ENCODE data around the gene FCF1. TPM values are rescaled to one million over a fixed set of nuclear protein-coding genes. Genes with fewer than 3 reads are reported as not detected.

FCF1 gene
- total and polyA plus RNA-seq, 2 of the 13 experiments (the other 11 are each of a cell fraction or from before 2014, with no cell fraction given), result 31.0 to 44.4 TPM

DNA sequence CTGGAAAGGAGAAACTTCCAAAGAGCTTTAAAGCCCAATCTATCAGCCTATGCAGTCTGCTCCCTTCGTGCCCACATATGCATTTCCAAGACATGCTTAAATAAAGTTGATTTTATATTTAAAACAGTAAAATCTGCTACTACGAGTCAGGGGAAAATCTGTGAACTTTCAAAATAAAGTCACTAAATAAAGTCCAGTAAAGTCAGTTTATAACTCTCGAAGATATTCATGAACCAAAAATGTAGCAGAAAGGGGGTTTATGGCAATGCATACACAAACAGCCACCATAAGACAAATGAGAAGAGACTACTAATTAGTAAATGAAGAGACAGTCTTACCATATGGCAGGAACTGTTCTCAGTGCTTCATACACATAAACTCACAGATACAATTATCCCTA is 19.8 kb upstream of the FCF1 start:
- no peak overlapping the region for H3K4me3 ChIP-seq (replicated peaks in 1 of 3; ENCODE audit: insufficient read depth in 1 of 3, low read depth in 2 of 3, low read length in 3 of 3)
- ChIA-PET POLR2A (no interaction called here), CTCF (ENCODE audit: low intra/inter-chr PET ratio, low total read pairs) (no interaction called here)
- H2AFZ ChIP-seq (ENCODE audit: low read length), result no peak overlapping the region
- H3K27ac ChIP-seq (ENCODE audit: extremely low read length, insufficient read depth, low read length), result no peak overlapping the region
- no TSS peak for BruUV-seq (replicated peaks)
- WGBS (ENCODE audit: low lambda C conversion rate), result 95% methylated on average over 3 of the region's 3 CpGs
- no peak overlapping the region for H3K4me2 ChIP-seq (ENCODE audit: low read depth, low read length)
- H3K36me3 ChIP-seq (replicated peaks in 1 of 2; ENCODE audit: control insufficient read depth in 1 of 2, insufficient read depth in 2 of 2, low read length in 2 of 2), result peaks cover 10 to 19% of the 10 kb centered on the region in 2 experiments; a peak in 4 of 5 replicates
- peaks cover 9% of the 10 kb centered on the region for H3K79me2 ChIP-seq (ENCODE audit: insufficient read depth, low read length)
- no peaks in the 10 kb centered on the region for H3K9me3 ChIP-seq (ENCODE audit: low read length)
- no peak for FAIRE-seq
- no peaks in the 10 kb centered on the region for H3K27me3 ChIP-seq (ENCODE audit: control insufficient read depth in 1 of 2, insufficient read depth in 2 of 2, low read length in 2 of 2)
- no peaks in the 10 kb centered on the region for H4K20me1 ChIP-seq (ENCODE audit: insufficient read depth, low read length)
- ATAC-seq, result no peak
- no peak for DNase-seq (ENCODE audit: low spot score)
- TF ChIP-seq ZNF567 (CRISPR knock-in tag; IDR thresholded peaks at IDR 0.05; ENCODE audit: borderline replicate concordance) (no peak), CBX1 (IDR thresholded peaks at IDR 0.05; ENCODE audit: low read depth) (no peak), ZNF660 (CRISPR knock-in tag; IDR thresholded peaks at IDR 0.05; ENCODE audit: borderline replicate concordance, low read depth) (no peak)
- intact Hi-C loops (cut with micrococcal nuclease; ENCODE audit: unreplicated experiment) (no loop called here), in situ Hi-C loops (cut with HindIII; ENCODE audit: extremely low pct_ligation_motif_present, low pct_unique_long_range_greater_than_20kb) (no loop called here)
- no peaks in the 10 kb centered on the region for H3K4me1 ChIP-seq (ENCODE audit: insufficient read depth, low read length)
- no peak overlapping the region for H3K9ac ChIP-seq (ENCODE audit: insufficient read depth, low read depth, low read length)

DNA sequence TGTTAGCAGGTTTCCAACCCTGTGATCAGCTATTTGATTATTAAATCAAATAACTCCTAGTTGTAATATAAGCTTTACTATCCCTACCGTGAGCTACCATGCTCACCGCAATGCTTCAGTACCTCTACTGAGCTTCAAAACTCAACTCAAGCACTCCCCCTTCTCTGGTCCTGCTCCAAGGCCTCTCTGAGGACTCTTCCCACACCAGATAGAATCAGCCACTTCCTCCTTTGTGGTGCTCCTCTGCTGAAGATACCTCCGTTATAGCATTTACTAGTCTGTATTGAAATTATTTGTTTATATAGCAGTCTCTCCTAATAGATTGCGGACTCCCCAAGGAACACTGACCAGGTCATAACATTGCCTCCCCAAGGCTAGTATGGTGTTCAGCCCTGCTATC is 17.5 kb upstream of the FCF1 start:
- Histone ChIP-seq H3K9ac (ENCODE audit: insufficient read depth, low read depth, low read length) (no peak overlapping the region), H3K4me2 (ENCODE audit: low read depth, low read length) (no peak overlapping the region), H4K20me1 (ENCODE audit: insufficient read depth, low read length) (no peaks in the 10 kb centered on the region), H3K36me3 (replicated peaks in 1 of 2; ENCODE audit: control insufficient read depth in 1 of 2, insufficient read depth in 2 of 2, low read length in 2 of 2) (peaks cover 7 to 12% of the 10 kb centered on the region in 2 experiments; a peak in 4 of 5 replicates), H3K79me2 (ENCODE audit: insufficient read depth, low read length) (peaks cover 11% of the 10 kb centered on the region), H3K27ac (ENCODE audit: extremely low read length, insufficient read depth, low read length) (no peak overlapping the region), H3K9me3 (ENCODE audit: low read length) (no peaks in the 10 kb centered on the region), H3K4me3 (replicated peaks in 1 of 3; ENCODE audit: insufficient read depth in 1 of 3, low read depth in 2 of 3, low read length in 3 of 3) (no peak overlapping the region), H2AFZ (ENCODE audit: low read length) (no peak overlapping the region), H3K4me1 (ENCODE audit: insufficient read depth, low read length) (no peaks in the 10 kb centered on the region), H3K27me3 (ENCODE audit: control insufficient read depth in 1 of 2, insufficient read depth in 2 of 2, low read length in 2 of 2) (no peaks in the 10 kb centered on the region)
- ChIA-PET POLR2A (no interaction called here), CTCF (ENCODE audit: low intra/inter-chr PET ratio, low total read pairs) (no interaction called here)
- DNase-seq (ENCODE audit: low spot score) (no peak), ATAC-seq (no peak), FAIRE-seq (no peak)
- intact Hi-C loops (cut with micrococcal nuclease; ENCODE audit: unreplicated experiment) (no loop called here), in situ Hi-C loops (cut with HindIII; ENCODE audit: extremely low pct_ligation_motif_present, low pct_unique_long_range_greater_than_20kb) (no loop called here)
- 95% methylated on average over 4 of the region's 4 CpGs for WGBS (ENCODE audit: low lambda C conversion rate)
- BruUV-seq (replicated peaks), result no TSS peak
- TF ChIP-seq MTF2 (CRISPR knock-in tag; IDR thresholded peaks at IDR 0.05; ENCODE audit: borderline replicate concordance) (no peak), THAP11 (CRISPR knock-in tag; IDR thresholded peaks at IDR 0.05) (no peak), ZNF562 (CRISPR knock-in tag; IDR thresholded peaks at IDR 0.05; ENCODE audit: borderline replicate concordance) (no peak), ELF4 (CRISPR knock-in tag; IDR thresholded peaks at IDR 0.05; ENCODE audit: borderline replicate concordance) (no peak), ZC3H13 (CRISPR knock-in tag; IDR thresholded peaks at IDR 0.05) (no peak), REXO4 (CRISPR knock-in tag; IDR thresholded peaks at IDR 0.05; ENCODE audit: borderline replicate concordance) (no peak)
- TF ChIP-seq, protein P1, sequence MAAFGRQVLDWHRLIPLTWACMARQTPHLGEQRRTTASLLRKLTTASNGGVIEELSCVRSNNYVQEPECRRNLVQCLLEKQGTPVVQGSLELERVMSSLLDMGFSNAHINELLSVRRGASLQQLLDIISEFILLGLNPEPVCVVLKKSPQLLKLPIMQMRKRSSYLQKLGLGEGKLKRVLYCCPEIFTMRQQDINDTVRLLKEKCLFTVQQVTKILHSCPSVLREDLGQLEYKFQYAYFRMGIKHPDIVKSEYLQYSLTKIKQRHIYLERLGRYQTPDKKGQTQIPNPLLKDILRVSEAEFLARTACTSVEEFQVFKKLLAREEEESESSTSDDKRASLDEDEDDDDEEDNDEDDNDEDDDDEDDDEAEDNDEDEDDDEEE (CRISPR knock-in tag; IDR thresholded peaks at IDR 0.05), result no peak
- TF ChIP-seq, protein P2, sequence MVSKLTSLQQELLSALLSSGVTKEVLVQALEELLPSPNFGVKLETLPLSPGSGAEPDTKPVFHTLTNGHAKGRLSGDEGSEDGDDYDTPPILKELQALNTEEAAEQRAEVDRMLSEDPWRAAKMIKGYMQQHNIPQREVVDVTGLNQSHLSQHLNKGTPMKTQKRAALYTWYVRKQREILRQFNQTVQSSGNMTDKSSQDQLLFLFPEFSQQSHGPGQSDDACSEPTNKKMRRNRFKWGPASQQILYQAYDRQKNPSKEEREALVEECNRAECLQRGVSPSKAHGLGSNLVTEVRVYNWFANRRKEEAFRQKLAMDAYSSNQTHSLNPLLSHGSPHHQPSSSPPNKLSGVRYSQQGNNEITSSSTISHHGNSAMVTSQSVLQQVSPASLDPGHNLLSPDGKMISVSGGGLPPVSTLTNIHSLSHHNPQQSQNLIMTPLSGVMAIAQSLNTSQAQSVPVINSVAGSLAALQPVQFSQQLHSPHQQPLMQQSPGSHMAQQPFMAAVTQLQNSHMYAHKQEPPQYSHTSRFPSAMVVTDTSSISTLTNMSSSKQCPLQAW (CRISPR knock-in tag; IDR thresholded peaks at IDR 0.05), result no peak
- TF ChIP-seq, protein P3, sequence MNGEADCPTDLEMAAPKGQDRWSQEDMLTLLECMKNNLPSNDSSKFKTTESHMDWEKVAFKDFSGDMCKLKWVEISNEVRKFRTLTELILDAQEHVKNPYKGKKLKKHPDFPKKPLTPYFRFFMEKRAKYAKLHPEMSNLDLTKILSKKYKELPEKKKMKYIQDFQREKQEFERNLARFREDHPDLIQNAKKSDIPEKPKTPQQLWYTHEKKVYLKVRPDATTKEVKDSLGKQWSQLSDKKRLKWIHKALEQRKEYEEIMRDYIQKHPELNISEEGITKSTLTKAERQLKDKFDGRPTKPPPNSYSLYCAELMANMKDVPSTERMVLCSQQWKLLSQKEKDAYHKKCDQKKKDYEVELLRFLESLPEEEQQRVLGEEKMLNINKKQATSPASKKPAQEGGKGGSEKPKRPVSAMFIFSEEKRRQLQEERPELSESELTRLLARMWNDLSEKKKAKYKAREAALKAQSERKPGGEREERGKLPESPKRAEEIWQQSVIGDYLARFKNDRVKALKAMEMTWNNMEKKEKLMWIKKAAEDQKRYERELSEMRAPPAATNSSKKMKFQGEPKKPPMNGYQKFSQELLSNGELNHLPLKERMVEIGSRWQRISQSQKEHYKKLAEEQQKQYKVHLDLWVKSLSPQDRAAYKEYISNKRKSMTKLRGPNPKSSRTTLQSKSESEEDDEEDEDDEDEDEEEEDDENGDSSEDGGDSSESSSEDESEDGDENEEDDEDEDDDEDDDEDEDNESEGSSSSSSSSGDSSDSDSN (CRISPR knock-in tag; IDR thresholded peaks at IDR 0.05), result no peak
- TF ChIP-seq, protein P4, sequence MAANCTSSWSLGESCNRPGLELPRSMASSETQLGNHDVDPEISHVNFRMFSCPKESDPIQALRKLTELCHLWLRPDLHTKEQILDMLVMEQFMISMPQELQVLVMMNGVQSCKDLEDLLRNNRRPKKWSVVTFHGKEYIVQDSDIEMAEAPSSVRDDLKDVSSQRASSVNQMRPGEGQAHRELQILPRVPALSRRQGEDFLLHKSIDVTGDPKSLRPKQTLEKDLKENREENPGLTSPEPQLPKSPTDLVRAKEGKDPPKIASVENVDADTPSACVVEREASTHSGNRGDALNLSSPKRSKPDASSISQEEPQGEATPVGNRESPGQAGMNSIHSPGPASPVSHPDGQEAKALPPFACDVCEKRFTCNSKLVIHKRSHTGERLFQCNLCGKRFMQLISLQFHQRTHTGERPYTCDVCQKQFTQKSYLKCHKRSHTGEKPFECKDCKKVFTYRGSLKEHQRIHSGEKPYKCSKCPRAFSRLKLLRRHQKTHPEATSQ (CRISPR knock-in tag; IDR thresholded peaks at IDR 0.05; ENCODE audit: borderline replicate concordance), result no peak
